GM12891 (cell line): ENCODE results near the gene KREMEN1.

Experiments
- PAX5 ChIP-seq: IDR thresholded peaks from 2 replicates; pipeline ENCODE4 v1.6.1; 2011; ENCODE audit warnings: low read length, moderate library complexity, mild to moderate bottlenecking; ENCODE audit not compliant: insufficient read depth, severe bottlenecking
- POLR2A ChIP-seq: IDR thresholded peaks from 2 replicates; pipeline ENCODE4 v1.6.1; 2011; ENCODE audit warnings: low read depth, low read length, control low read depth
- POLR2AphosphoS5 ChIP-seq: IDR thresholded peaks from 2 replicates; pipeline ENCODE4 v1.6.1; 2011; ENCODE audit warnings: low read depth, low read length, control low read depth
- TAF1 ChIP-seq: IDR thresholded peaks from 2 replicates; pipeline ENCODE4 v1.6.1; 2011; ENCODE audit warnings: low read depth, low read length, control low read depth

GRCh38 chr22:29061773-29062172, 11.1 kb upstream of the KREMEN1 start, which contains the start of gene C22orf31:
- TF ChIP-seq POLR2A (no peak), TAF1 (no peak), POLR2AphosphoS5 (no peak), PAX5 (no peak)
